ENCODE measurements around the gene PDAP1.

GRCh38 chr7:99396418-99397296, 11.7 kb downstream of the PDAP1 start:
- TF ChIP-seq POLR2A (IDR thresholded peaks at IDR 0.05) (no peak), EP300 (IDR thresholded peaks at IDR 0.05) (no peak)
- TF ChIP-seq, protein P1, sequence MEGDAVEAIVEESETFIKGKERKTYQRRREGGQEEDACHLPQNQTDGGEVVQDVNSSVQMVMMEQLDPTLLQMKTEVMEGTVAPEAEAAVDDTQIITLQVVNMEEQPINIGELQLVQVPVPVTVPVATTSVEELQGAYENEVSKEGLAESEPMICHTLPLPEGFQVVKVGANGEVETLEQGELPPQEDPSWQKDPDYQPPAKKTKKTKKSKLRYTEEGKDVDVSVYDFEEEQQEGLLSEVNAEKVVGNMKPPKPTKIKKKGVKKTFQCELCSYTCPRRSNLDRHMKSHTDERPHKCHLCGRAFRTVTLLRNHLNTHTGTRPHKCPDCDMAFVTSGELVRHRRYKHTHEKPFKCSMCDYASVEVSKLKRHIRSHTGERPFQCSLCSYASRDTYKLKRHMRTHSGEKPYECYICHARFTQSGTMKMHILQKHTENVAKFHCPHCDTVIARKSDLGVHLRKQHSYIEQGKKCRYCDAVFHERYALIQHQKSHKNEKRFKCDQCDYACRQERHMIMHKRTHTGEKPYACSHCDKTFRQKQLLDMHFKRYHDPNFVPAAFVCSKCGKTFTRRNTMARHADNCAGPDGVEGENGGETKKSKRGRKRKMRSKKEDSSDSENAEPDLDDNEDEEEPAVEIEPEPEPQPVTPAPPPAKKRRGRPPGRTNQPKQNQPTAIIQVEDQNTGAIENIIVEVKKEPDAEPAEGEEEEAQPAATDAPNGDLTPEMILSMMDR (IDR thresholded peaks at IDR 0.05): no peak
